Memory B cell (primary cell): ENCODE results near the gene ROBO3.

Experiments
- ATAC-seq: fragments of 150-1000 bp; cut with Tn5 transposase; 2 replicates; pipeline ENCODE4 v1.10.0; 2021; ENCODE audit warnings: low read depth, mild to moderate bottlenecking, moderate library complexity
- DNase-seq, 2 donors: peaks; one replicate each; pipeline ENCODE4 v3.0.0; 2022; ENCODE audit warnings: low spot score in 2 of 2
- H3K27ac Mint-ChIP-seq: one replicate; pipeline ENCODE4 v1.8.0; 2022; ENCODE audit warnings: mild to moderate bottlenecking, moderate library complexity, mixed read lengths
- H3K27me3 Mint-ChIP-seq: one replicate; pipeline ENCODE4 v1.8.0; 2022; ENCODE audit warnings: mixed read lengths
- H3K36me3 Mint-ChIP-seq: one replicate; pipeline ENCODE4 v1.8.0; 2022; ENCODE audit warnings: mild to moderate bottlenecking, mixed read lengths
- H3K4me1 Mint-ChIP-seq: one replicate; pipeline ENCODE4 v1.8.0; 2022; ENCODE audit warnings: mixed read lengths
- H3K4me3 Mint-ChIP-seq: one replicate; pipeline ENCODE4 v1.8.0; 2022; ENCODE audit warnings: mild to moderate bottlenecking, moderate library complexity, mixed read lengths
- H3K9me3 Mint-ChIP-seq: one replicate; pipeline ENCODE4 v1.8.0; 2022; ENCODE audit warnings: mixed read lengths

The ROBO3 gene

GRCh38 chr11:124897674-124898262 is 32.5 kb downstream of the ROBO3 start, which contains the start of gene ROBO4:
TSS of gene ROBO4 (minus strand) at chr11:124897865. CDS start at chr11:124897795, 70 bp downstream.
- H3K4me3 Mint-ChIP-seq: no peak within 1 kb of the TSS
- peaks cover 18% of the 10 kb centered on the region for H3K27me3 Mint-ChIP-seq
- H3K4me1 Mint-ChIP-seq: peaks cover 3% of the 10 kb centered on the region
- H3K27ac Mint-ChIP-seq: no peak within 1 kb of the TSS
- DNase-seq (peak in 1 of 2 donors; percentile 3), ATAC-seq (no peak)
- no peaks in the 10 kb centered on the region for H3K36me3 Mint-ChIP-seq
- H3K9me3 Mint-ChIP-seq: no peaks in the 10 kb centered on the region

DNA sequence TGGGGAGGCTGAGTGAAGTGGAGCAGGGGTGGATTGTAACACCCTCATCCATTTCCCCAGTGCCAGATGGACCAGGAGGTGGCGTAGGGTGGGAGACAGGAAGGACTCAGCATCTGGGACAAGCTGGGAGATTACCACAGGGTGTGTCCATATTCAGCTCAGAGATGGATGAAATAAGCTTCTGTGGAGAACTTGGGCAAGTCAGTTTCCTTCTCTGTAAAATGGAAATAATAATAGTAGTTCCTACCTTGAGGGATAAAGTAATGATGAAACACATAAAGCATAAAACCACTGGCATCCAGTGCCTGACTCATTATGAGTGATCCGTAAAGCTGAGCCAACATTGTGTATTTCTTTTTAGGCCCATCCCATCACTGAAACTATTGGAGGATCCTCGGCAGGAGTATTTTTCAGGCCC is 33.0 kb downstream of the ROBO3 start:
- H3K4me1 Mint-ChIP-seq: peaks cover 3% of the 10 kb centered on the region
- no peaks in the 10 kb centered on the region for H3K36me3 Mint-ChIP-seq
- DNase-seq (no peak), ATAC-seq (no peak)
- H3K27me3 Mint-ChIP-seq: peaks cover 19% of the 10 kb centered on the region
- H3K4me3 Mint-ChIP-seq: no peak overlapping the region
- H3K9me3 Mint-ChIP-seq: no peaks in the 10 kb centered on the region
- no peak overlapping the region for H3K27ac Mint-ChIP-seq

- H3K36me3 Mint-ChIP-seq: no peaks in the 10 kb centered on the region
- ATAC-seq (no peak), DNase-seq (peak in 1 of 2 donors; percentile 5)
- H3K27me3 Mint-ChIP-seq: peaks cover 18% of the 10 kb centered on the region
- H3K4me1 Mint-ChIP-seq: peaks cover 3% of the 10 kb centered on the region
- no peaks in the 10 kb centered on the region for H3K9me3 Mint-ChIP-seq
- no peak overlapping the region for H3K4me3 Mint-ChIP-seq
- H3K27ac Mint-ChIP-seq: no peak overlapping the region
Measured at GRCh38 chr11:124898711-124899110, 33.5 kb downstream of the ROBO3 start.

- Mint-ChIP-seq H3K36me3 (no peaks in the 10 kb centered on the region), H3K27me3 (peaks cover 18% of the 10 kb centered on the region), H3K4me3 (no peak overlapping the region), H3K27ac (no peak overlapping the region), H3K9me3 (no peaks in the 10 kb centered on the region), H3K4me1 (peaks cover 3% of the 10 kb centered on the region)
- ATAC-seq (no peak), DNase-seq (no peak)
Measured at GRCh38 chr11:124899383-124900145, 34.3 kb downstream of the ROBO3 start.

DNA sequence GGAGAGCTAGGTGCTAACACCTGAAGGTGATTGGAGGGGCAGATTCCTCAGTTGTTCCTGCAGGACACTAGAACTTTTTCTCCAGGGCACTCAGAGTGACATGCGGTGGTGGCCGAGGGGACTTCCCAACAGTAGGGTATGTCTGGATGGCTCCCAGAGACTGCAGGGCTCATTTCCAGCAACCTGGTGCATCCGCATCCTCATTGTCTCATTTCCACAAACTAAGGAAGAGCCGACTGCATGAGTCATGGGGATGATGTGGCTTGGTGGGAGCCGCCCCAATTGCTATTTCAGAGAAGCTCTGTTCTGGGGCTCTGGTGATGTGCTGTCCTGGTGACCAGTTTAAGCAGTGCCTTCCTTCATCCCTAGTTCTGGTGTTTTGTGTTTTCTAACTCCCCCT is 35.2 kb downstream of the ROBO3 start:
- H3K27ac Mint-ChIP-seq: no peak overlapping the region

DNA sequence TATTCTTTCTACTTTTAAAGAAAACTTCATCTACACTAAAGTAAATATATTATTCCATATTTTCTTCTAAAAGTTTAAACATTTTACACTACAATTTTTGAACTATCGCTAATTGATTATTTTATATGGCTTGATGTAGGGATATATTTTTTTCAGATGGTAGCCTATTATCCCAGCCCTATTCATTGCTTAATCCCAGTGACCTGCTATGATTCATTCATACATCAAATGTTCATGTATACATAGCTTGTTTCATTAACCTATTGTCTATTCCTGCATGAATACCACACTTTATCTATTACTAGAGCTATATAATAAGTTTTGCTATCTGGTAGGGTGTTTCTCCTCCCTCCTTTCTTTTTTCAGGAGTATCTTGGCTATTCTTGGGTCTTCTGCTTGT is 37.4 kb downstream of the ROBO3 start:
- H3K27ac Mint-ChIP-seq: no peak overlapping the region

More for the DNA sequence above, 35.2 kb downstream of the ROBO3 start:
- H3K27me3 Mint-ChIP-seq: peaks cover 16% of the 10 kb centered on the region
- peak in 1 of 2 donors; percentile 5 for DNase-seq
- no peak overlapping the region for H3K4me3 Mint-ChIP-seq
- no peaks in the 10 kb centered on the region for H3K36me3 Mint-ChIP-seq
- peaks cover 3% of the 10 kb centered on the region for H3K4me1 Mint-ChIP-seq
- ATAC-seq: no peak
- no peaks in the 10 kb centered on the region for H3K9me3 Mint-ChIP-seq

GRCh38 chr11:124915541-124916369 is 50.5 kb downstream of the ROBO3 start:
- Mint-ChIP-seq H3K9me3 (peaks cover 11% of the 10 kb centered on the region), H3K36me3 (peaks cover 4% of the 10 kb centered on the region), H3K27ac (no peak overlapping the region), H3K4me3 (no peak overlapping the region), H3K4me1 (no peaks in the 10 kb centered on the region), H3K27me3 (peaks cover 23% of the 10 kb centered on the region)
- no peak for ATAC-seq
- DNase-seq: no peak

More for the DNA sequence above, 37.4 kb downstream of the ROBO3 start:
- H3K27me3 Mint-ChIP-seq: peaks cover 7% of the 10 kb centered on the region
- H3K4me1 Mint-ChIP-seq: no peaks in the 10 kb centered on the region
- ATAC-seq (no peak), DNase-seq (no peak)
- no peaks in the 10 kb centered on the region for H3K36me3 Mint-ChIP-seq
- H3K4me3 Mint-ChIP-seq: no peak overlapping the region
- no peaks in the 10 kb centered on the region for H3K9me3 Mint-ChIP-seq

DNA sequence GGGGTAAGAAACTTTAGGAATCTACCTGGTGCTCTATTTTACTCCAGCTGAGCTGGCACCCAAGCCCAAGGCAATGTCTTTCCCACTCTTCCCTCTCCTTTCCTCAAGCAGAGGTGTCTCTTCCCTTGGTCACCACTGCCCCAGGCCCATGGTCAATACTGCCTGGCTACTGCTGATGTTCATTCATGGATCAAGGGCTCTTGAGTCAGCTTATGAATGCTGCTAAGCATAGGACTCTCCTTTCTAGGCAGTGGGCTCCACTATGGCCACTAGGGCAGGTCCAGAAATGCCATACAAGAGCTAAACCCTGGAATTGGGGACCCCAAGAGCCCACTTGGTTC is 51.1 kb downstream of the ROBO3 start:
- Mint-ChIP-seq H3K36me3 (peaks cover 4% of the 10 kb centered on the region), H3K27ac (no peak overlapping the region), H3K4me1 (no peaks in the 10 kb centered on the region), H3K9me3 (peaks cover 11% of the 10 kb centered on the region), H3K27me3 (peaks cover 23% of the 10 kb centered on the region), H3K4me3 (no peak overlapping the region)
- no peak for ATAC-seq
- no peak for DNase-seq

DNA sequence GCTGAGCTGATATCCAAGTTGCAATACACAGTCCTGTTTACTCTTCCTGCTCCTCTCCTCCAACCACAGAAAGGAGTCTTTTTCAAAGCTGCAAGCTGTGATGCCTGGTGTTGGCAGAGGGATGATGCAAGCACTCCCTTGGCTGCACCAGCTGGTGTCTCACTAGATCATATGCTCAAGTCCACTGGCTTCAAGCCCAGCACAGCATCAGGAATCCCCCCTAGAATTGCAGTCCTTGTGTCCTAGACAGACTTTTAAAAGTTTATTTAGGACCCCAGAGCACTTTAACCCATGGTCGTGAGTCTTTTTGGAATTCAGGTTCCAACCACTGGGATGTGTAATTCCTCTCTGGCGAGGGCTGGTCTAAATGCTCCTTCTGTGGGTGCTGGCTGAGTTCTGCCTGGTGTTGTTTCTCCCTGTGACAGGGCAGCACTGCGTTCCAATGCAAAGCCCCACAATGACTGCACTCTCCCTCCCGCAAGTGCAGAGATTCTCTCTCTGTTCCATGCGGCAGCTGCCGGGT is 51.9 kb downstream of the ROBO3 start:
- Mint-ChIP-seq H3K27ac (no peak overlapping the region), H3K4me3 (no peak overlapping the region), H3K36me3 (peaks cover 4% of the 10 kb centered on the region), H3K4me1 (no peaks in the 10 kb centered on the region), H3K27me3 (peaks cover 23% of the 10 kb centered on the region), H3K9me3 (peaks cover 5% of the 10 kb centered on the region)
- no peak for DNase-seq
- no peak for ATAC-seq

DNA sequence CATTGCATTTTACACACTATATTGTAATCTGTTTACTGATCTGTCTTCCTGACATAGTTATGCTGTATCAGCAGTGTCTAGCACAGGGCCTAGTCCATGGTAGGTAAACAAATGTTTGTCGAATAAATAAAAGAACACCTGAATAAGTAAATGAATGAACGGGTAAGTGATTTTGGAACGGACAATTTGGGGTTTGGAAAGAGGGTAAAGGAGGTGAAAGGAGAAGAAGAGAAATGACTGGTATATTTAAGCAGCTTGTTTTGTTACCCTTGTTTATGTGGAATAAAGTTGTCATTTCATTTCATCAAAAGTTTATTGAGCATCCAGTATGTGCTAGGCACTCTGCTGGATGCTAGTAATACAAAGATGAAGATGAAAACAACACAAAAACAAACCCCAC is 53.7 kb downstream of the ROBO3 start, which contains the start of gene HEPN1:
Gene HEPN1, plus strand, starts transcription at position 301 of the 400 bp plus-strand sequence.
- H3K9me3 Mint-ChIP-seq: peaks cover 4% of the 10 kb centered on the region
- H3K27ac Mint-ChIP-seq: no peak within 1 kb of the TSS

DNA sequence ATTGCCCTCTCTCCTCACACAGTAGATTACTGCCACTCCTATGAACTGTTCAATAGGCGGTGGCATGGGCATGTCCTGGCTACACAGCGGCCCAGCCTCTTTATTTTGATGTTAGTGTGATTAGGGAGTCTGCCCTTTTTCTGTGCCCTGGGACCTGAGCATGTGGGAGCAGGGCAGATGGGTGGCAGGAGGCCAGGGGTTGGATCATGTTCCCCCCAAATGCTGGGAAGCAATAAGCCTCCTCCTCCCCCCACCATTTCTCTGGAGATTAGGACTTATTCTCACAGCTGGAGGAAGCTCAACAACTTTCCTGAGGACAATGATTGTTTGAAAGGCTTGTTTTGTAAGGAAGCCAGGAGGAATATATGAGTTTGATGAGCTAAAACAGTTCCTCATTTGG is 54.7 kb downstream of the ROBO3 start:
- Mint-ChIP-seq H3K36me3 (peaks cover 3% of the 10 kb centered on the region), H3K4me1 (no peaks in the 10 kb centered on the region), H3K4me3 (no peak overlapping the region), H3K27ac (no peak overlapping the region), H3K9me3 (peaks cover 2% of the 10 kb centered on the region), H3K27me3 (peaks cover 26% of the 10 kb centered on the region)
- DNase-seq (no peak), ATAC-seq (no peak)

More for the DNA sequence above, 53.7 kb downstream of the ROBO3 start, which contains the start of gene HEPN1:
- Mint-ChIP-seq H3K27me3 (peaks cover 27% of the 10 kb centered on the region), H3K4me3 (no peak within 1 kb of the TSS), H3K36me3 (peaks cover 3% of the 10 kb centered on the region), H3K4me1 (no peaks in the 10 kb centered on the region)
- no peak for ATAC-seq
- DNase-seq: no peak

DNA sequence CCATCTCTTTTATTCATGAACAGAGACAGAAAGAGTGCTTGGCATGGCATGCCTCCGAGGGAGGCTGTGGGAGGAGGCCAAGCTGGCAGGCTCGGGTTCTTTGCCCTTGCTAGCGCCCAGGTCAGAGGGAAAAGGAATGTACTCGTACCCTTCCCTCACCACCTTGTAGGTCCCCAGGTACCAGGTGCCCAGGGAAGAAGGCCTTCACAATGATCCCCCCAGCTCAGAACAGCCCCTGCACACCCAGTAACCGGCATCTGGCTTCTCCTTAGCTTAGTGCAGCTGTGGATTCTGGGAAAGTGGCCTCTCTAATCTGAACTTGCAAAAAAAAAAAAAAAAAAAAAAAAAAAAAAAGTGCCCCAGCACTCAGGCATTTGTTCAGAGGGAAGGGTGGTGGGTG is 55.1 kb downstream of the ROBO3 start:
- no peaks in the 10 kb centered on the region for H3K9me3 Mint-ChIP-seq
- DNase-seq: no peak
- ATAC-seq: no peak
- H3K4me3 Mint-ChIP-seq: no peak overlapping the region
- H3K27me3 Mint-ChIP-seq: peaks cover 25% of the 10 kb centered on the region
- H3K36me3 Mint-ChIP-seq: peaks cover 2% of the 10 kb centered on the region
- no peak overlapping the region for H3K27ac Mint-ChIP-seq
- no peaks in the 10 kb centered on the region for H3K4me1 Mint-ChIP-seq

GRCh38 chr11:124920870-124921609 is 55.8 kb downstream of the ROBO3 start:
- no peaks in the 10 kb centered on the region for H3K9me3 Mint-ChIP-seq
- no peaks in the 10 kb centered on the region for H3K36me3 Mint-ChIP-seq
- no peak overlapping the region for H3K27ac Mint-ChIP-seq
- ATAC-seq (peak; percentile 81), DNase-seq (peak; percentile 21 to 34)
- no peaks in the 10 kb centered on the region for H3K4me1 Mint-ChIP-seq
- peak overlapping the region; percentile 41 for H3K4me3 Mint-ChIP-seq
- H3K27me3 Mint-ChIP-seq: peaks cover 23% of the 10 kb centered on the region
